NB4 (cell line): ENCODE data around the gene MEF2C.

Experiments
- MAX ChIP-seq: IDR thresholded peaks from 2 replicates; pipeline ENCODE4 v1.6.1; 2011; ENCODE audit warnings: low read depth, low read length
- MYC ChIP-seq: IDR thresholded peaks from 2 replicates; pipeline ENCODE4 v1.6.1; 2011; ENCODE audit warnings: low read depth, low read length
- POLR2A ChIP-seq: IDR thresholded peaks from 2 replicates; pipeline ENCODE4 v1.6.1; 2011; ENCODE audit warnings: mild to moderate bottlenecking; ENCODE audit not compliant: insufficient read length; ENCODE audit errors: extremely low read depth
- TF ChIP-seq, protein P1 (sequence below): IDR thresholded peaks from one replicate; pipeline ENCODE4 v1.5.1; 2012; ENCODE audit warnings: low read depth, low read length

DNA sequence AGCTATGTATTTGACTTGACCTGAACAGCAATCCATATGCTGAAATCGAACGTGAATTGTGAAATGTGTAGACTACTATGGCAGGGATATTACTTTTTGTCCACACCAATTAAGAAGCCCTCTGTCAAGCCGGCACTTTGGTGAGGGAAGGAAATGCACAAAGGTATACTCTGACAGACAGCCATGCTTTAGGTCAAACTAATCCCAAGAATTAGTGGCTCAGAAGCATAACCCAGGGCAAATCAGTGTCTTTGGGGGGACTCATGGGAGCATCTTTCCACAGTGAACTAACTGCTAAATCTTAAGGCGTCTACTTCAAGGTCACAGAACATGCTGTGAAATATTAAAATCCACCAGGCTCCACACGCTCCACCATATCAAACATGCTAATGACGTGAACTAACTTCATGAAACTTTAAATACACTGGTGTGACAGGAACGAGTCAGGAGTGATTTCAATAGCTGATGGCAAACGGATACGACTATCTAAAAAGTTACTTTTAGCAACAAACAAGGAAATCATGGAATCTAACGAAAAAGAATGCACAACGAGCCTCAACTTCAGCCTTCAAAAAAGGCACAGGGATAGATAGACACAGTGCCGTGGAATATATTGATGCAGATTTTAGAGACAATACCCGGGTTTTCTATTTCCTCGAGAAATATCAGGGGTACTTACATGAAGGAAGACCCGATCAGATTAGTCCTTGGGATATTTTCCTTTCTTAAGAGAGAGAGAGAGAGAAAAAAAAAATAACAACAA, 527 bp downstream of the MEF2C start:
- no peak for TF ChIP-seq POLR2A
- no peak for TF ChIP-seq MAX
- TF ChIP-seq, protein P1, sequence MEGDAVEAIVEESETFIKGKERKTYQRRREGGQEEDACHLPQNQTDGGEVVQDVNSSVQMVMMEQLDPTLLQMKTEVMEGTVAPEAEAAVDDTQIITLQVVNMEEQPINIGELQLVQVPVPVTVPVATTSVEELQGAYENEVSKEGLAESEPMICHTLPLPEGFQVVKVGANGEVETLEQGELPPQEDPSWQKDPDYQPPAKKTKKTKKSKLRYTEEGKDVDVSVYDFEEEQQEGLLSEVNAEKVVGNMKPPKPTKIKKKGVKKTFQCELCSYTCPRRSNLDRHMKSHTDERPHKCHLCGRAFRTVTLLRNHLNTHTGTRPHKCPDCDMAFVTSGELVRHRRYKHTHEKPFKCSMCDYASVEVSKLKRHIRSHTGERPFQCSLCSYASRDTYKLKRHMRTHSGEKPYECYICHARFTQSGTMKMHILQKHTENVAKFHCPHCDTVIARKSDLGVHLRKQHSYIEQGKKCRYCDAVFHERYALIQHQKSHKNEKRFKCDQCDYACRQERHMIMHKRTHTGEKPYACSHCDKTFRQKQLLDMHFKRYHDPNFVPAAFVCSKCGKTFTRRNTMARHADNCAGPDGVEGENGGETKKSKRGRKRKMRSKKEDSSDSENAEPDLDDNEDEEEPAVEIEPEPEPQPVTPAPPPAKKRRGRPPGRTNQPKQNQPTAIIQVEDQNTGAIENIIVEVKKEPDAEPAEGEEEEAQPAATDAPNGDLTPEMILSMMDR, result no peak
- TF ChIP-seq MYC, result no peak
